H1 (cell line): Measurements from ENCODE around the gene OR1J4. TPM values are rescaled to one million over a fixed set of nuclear protein-coding genes. Genes with fewer than 3 reads are reported as not detected.

Experiments used
- polyA plus RNA-seq, 7 experiments: library from polyadenylated mRNA; depleted of rRNA in 3 of 7; stranded (reverse) in 5 of 7; unstranded in 2 of 7; fragments of >200 nt in 5 of 7; fragments of 200-250 nt in 2 of 7; gene quantifications; 1 replicate in 5 of 7; 2 replicates in 1 of 7; 4 replicates in 1 of 7; pipeline versions ENCODE4 v1.2.1 to v1.2.3, GENCODE V29; 2011 to 2013; ENCODE audit warnings: missing spikeins in 2 of 7, mixed read lengths in 2 of 7
- total RNA-seq: library from RNA; stranded (reverse); fragmentation: NEBNext Ultra II Directional; extraction: Animal tissue kit (Norgen Biotek cat#: 25700); gene quantifications from 2 replicates; pipeline ENCODE4 v1.2.1, GENCODE V29; 2021

OR1J4 gene
- total and polyA plus RNA-seq, 2 of the 8 experiments (the other 6 are each of a cell fraction or from before 2014, with no cell fraction given), result not detected

Other genes with a start within 250 kb of the OR1J4 start
- gene PTGS1, start 148.1 kb upstream of the OR1J4 start, total RNA-seq, result 1.1 and 1.3 TPM in 2 replicates
- 1.9 and 2.4 TPM in 2 replicates for gene PTGS1, start 148.1 kb upstream of the OR1J4 start, polyA plus RNA-seq (2011; rRNA removed)
- not detected in 2 replicates for gene OR1J1, start 41.2 kb upstream of the OR1J4 start, total RNA-seq
- not detected in 2 replicates for gene OR1J1, start 41.2 kb upstream of the OR1J4 start, polyA plus RNA-seq (2011; rRNA removed)
- gene OR1J2, start 8.3 kb upstream of the OR1J4 start, total RNA-seq, result not detected in 2 replicates
- gene OR1J2, start 8.3 kb upstream of the OR1J4 start, polyA plus RNA-seq (2011; rRNA removed), result not detected in 2 replicates
- gene OR1N1, start 8.2 kb downstream of the OR1J4 start, total RNA-seq, result not detected in 2 replicates
- gene OR1N1, start 8.2 kb downstream of the OR1J4 start, polyA plus RNA-seq (2011; rRNA removed), result not detected in 2 replicates
- gene OR1N2, start 34.0 kb downstream of the OR1J4 start, total RNA-seq, result not detected in 2 replicates
- gene OR1N2, start 34.0 kb downstream of the OR1J4 start, polyA plus RNA-seq (2011; rRNA removed), result not detected in 2 replicates
- gene OR1L8, start 64.2 kb downstream of the OR1J4 start, total RNA-seq, result not detected in 2 replicates
- not detected in 2 replicates for gene OR1L8, start 64.2 kb downstream of the OR1J4 start, polyA plus RNA-seq (2011; rRNA removed)
- gene OR1Q1, start 95.6 kb downstream of the OR1J4 start, total RNA-seq, result not detected in 2 replicates
- gene OR1Q1, start 95.6 kb downstream of the OR1J4 start, polyA plus RNA-seq (2011; rRNA removed), result not detected in 2 replicates
- gene OR1B1, start 138.5 kb downstream of the OR1J4 start, total RNA-seq, result not detected in 2 replicates
- not detected in 2 replicates for gene OR1B1, start 138.5 kb downstream of the OR1J4 start, polyA plus RNA-seq (2011; rRNA removed)
- gene OR1L1, start 142.6 kb downstream of the OR1J4 start, total RNA-seq, result not detected in 2 replicates
- gene OR1L1, start 142.6 kb downstream of the OR1J4 start, polyA plus RNA-seq (2011; rRNA removed), result not detected in 2 replicates
- not detected in 2 replicates for gene OR1L3, start 156.0 kb downstream of the OR1J4 start, total RNA-seq
- not detected in 2 replicates for gene OR1L3, start 156.0 kb downstream of the OR1J4 start, polyA plus RNA-seq (2011; rRNA removed)
- not detected in 2 replicates for gene OR1L4, start 204.8 kb downstream of the OR1J4 start, total RNA-seq
- gene OR1L4, start 204.8 kb downstream of the OR1J4 start, polyA plus RNA-seq (2011; rRNA removed), result not detected in 2 replicates
- not detected in 2 replicates for gene OR1L6, start 223.2 kb downstream of the OR1J4 start, total RNA-seq
- gene OR1L6, start 223.2 kb downstream of the OR1J4 start, polyA plus RNA-seq (2011; rRNA removed), result not detected in 2 replicates